Heart left ventricle (tissue), 13 donors: ENCODE data around the gene MTG1.
"Not testable (repeated sequence)": the region's sequence is repeated elsewhere in the genome, so short reads cannot be mapped to it uniquely, and the experiment has no call there.

Experiments used
- CTCF ChIP-seq, 12 donors: fragments of 200-600 bp; sonication (generic) in 4 of 12; IDR thresholded peaks; one replicate each; pipeline versions ENCODE4 v1.5.0 to v1.8.0; 2018 to 2022; ENCODE audit warnings: antibody characterized with exemption in 12 of 12, mild to moderate bottlenecking in 5 of 12
- POLR2A ChIP-seq, 2 donors: fragments of 450-650 bp; IDR thresholded peaks; one replicate each; pipeline ENCODE4 v1.6.1; 2017; ENCODE audit warnings: antibody characterized with exemption in 2 of 2, mild to moderate bottlenecking in 2 of 2, moderate library complexity in 2 of 2
- donor health status: ischemic (EF 13 %, LVEDD 7.1; RV severe dilation, severe dysfunction).
- donor health status: DM: no; HTN: yes; CAD: no.
- donor health status: DM: no; HTN: no; CAD: no.
- donor health status: ischemic (EF 25% LVEDD 6.9; RV normal size, moderate dysfunction).
- donor health status: ischemic (EF 25% LVEDD 5.7; RV mildly dilated, moderate dysfunction).
- donor health status: ischemic (EF 35%, LVEDD 5.7; RV mildly dilated, moderate dysfunction).
- donor health status: nonischemic (EF 11% LVEDD 7.7; RV severe dilation, severe dysfunction).
- donor health status: DM: yes; HTN: yes; CAD: no.
- donor health status: PGD.
- donor health status: ischemic (EF 29% LVEDD 5.4; RV normal size, mild dysfunction).
- donor health status: nonischemic (EF 23%, LVEDD 6.1; RV moderate dilation, normal function).

GRCh38 chr10:133386951-133387350 is 7.0 kb upstream of the MTG1 start:
- TF ChIP-seq CTCF, POLR2A (IDR thresholded peaks at IDR 0.05): not testable (repeated sequence)
